HEK293 (cell line): ENCODE results near the gene ZKSCAN4.

ENCODE experiments used
- CTCF ChIA-PET: fragments of 350-600 bp; formaldehyde crosslinking; extraction: SDS; loops from one replicate; lab custom pipeline; 2021; ENCODE audit warnings: antibody characterized with exemption; lab: Yijun Ruan, JAX
- POLR2A ChIA-PET: fragments of 300-600 bp; formaldehyde crosslinking; extraction: SDS; loops from one replicate; lab custom pipeline; 2020; ENCODE audit warnings: antibody characterized with exemption, inconsistent platforms; lab: Yijun Ruan, JAX
- H3K27ac ChIP-seq: fragments of 200-500 bp; sonication (Bioruptor generic); 2 replicates; pipeline ENCODE4 v1.5.1; 2014; ENCODE audit warnings: low read depth, low read length, control low read depth, inconsistent platforms; ENCODE audit errors: extremely low read depth
- H3K36me3 ChIP-seq, 2 experiments: fragments of 200-500 bp in 1 of 2; sonication (Bioruptor generic) in 1 of 2; 1 replicate in 1 of 2; 2 replicates in 1 of 2; pipeline ENCODE4 v1.5.1; 2014 to 2017; ENCODE audit warnings: inconsistent platforms in 2 of 2, low read length in 2 of 2; ENCODE audit not compliant: control insufficient read depth in 2 of 2, insufficient read depth in 1 of 2
- H3K4me1 ChIP-seq: fragments of 200-500 bp; sonication (Bioruptor generic); 2 replicates; pipeline ENCODE4 v1.5.1; 2014; ENCODE audit warnings: mild to moderate bottlenecking, low read length, inconsistent platforms; ENCODE audit not compliant: control insufficient read depth, insufficient read depth
- H3K4me3 ChIP-seq: 2 replicates; pipeline ENCODE4 v1.5.1; 2011; ENCODE audit warnings: low read depth, mild to moderate bottlenecking, control low read depth, low read length, moderate library complexity
- H3K9me3 ChIP-seq: fragments of 200-500 bp; sonication (Bioruptor generic); 2 replicates; pipeline ENCODE4 v1.5.1; 2014; ENCODE audit warnings: low read depth, low read length, inconsistent platforms; ENCODE audit not compliant: control insufficient read depth, insufficient read depth
- BCL11B ChIP-seq: fragments of 450-650 bp; formaldehyde crosslinking; IDR thresholded peaks from 2 replicates; pipeline ENCODE4 v1.5.1; 2016; ENCODE audit warnings: low read depth, missing biosample characterization, missing genetic modification characterization
- CTCF ChIP-seq: fragments of 450-650 bp; formaldehyde crosslinking; IDR thresholded peaks from 2 replicates; pipeline ENCODE4 v1.5.1; 2016; ENCODE audit warnings: missing biosample characterization, missing genetic modification characterization
- KLF9 ChIP-seq: fragments of 450-650 bp; formaldehyde crosslinking; IDR thresholded peaks from 2 replicates; pipeline ENCODE4 v1.5.1; 2016; ENCODE audit warnings: missing biosample characterization, missing genetic modification characterization, low read depth
- MEIS1 ChIP-seq: sonication (generic); formaldehyde crosslinking; IDR thresholded peaks from 2 replicates; pipeline ENCODE4 v1.8.1; 2022; ENCODE audit warnings: missing genetic modification reagents, mild to moderate bottlenecking, borderline replicate concordance
- YY1 ChIP-seq: fragments of 450-650 bp; formaldehyde crosslinking; IDR thresholded peaks from 2 replicates; pipeline ENCODE4 v1.5.1; 2018; ENCODE audit warnings: missing biosample characterization, missing genetic modification characterization
- ZBTB17 ChIP-seq: fragments of 450-650 bp; formaldehyde crosslinking; IDR thresholded peaks from 2 replicates; pipeline ENCODE4 v1.5.1; 2016; ENCODE audit warnings: missing biosample characterization, missing genetic modification characterization
- ZBTB48 ChIP-seq: fragments of 450-650 bp; formaldehyde crosslinking; IDR thresholded peaks from 2 replicates; pipeline ENCODE4 v1.5.1; 2016; ENCODE audit warnings: missing biosample characterization, missing genetic modification characterization
- ZBTB6 ChIP-seq: fragments of 450-650 bp; formaldehyde crosslinking; IDR thresholded peaks from 2 replicates; pipeline ENCODE4 v1.5.1; 2017; ENCODE audit warnings: missing biosample characterization, missing genetic modification characterization
- ZNF112 ChIP-seq: fragments of 450-650 bp; formaldehyde crosslinking; IDR thresholded peaks from 2 replicates; pipeline ENCODE4 v1.5.0; 2017; ENCODE audit warnings: missing biosample characterization, missing genetic modification characterization
- ZNF114 ChIP-seq: fragments of 450-650 bp; formaldehyde crosslinking; IDR thresholded peaks from 2 replicates; pipeline ENCODE4 v1.5.0; 2017; ENCODE audit warnings: missing biosample characterization, missing genetic modification characterization
- ZNF132 ChIP-seq: fragments of 450-650 bp; formaldehyde crosslinking; IDR thresholded peaks from 2 replicates; pipeline ENCODE4 v1.5.1; 2017; ENCODE audit warnings: missing biosample characterization, missing genetic modification characterization, borderline replicate concordance
- ZNF133 ChIP-seq: fragments of 450-650 bp; formaldehyde crosslinking; IDR thresholded peaks from 2 replicates; pipeline ENCODE4 v1.5.1; 2016; ENCODE audit warnings: missing biosample characterization, missing genetic modification characterization
- ZNF146 ChIP-seq: fragments of 450-650 bp; formaldehyde crosslinking; IDR thresholded peaks from 2 replicates; pipeline ENCODE4 v1.5.1; 2016; ENCODE audit warnings: missing biosample characterization, missing genetic modification characterization
- ZNF184 ChIP-seq: fragments of 450-650 bp; IDR thresholded peaks from 2 replicates; pipeline ENCODE4 v1.5.1; 2018; ENCODE audit warnings: missing biosample characterization, mild to moderate bottlenecking, missing genetic modification characterization
- ZNF211 ChIP-seq: fragments of 450-650 bp; formaldehyde crosslinking; IDR thresholded peaks from 2 replicates; pipeline ENCODE4 v1.5.1; 2016; ENCODE audit warnings: low read depth, missing biosample characterization, missing genetic modification characterization
- ZNF248 ChIP-seq: fragments of 450-650 bp; formaldehyde crosslinking; IDR thresholded peaks from 2 replicates; pipeline ENCODE4 v1.5.1; 2017; ENCODE audit warnings: missing biosample characterization, missing genetic modification characterization
- ZNF302 ChIP-seq: fragments of 450-650 bp; formaldehyde crosslinking; IDR thresholded peaks from 2 replicates; pipeline ENCODE4 v1.5.1; 2016; ENCODE audit warnings: missing biosample characterization, missing genetic modification characterization, low read depth
- ZNF324 ChIP-seq: fragments of 450-650 bp; formaldehyde crosslinking; IDR thresholded peaks from 2 replicates; pipeline ENCODE4 v1.5.1; 2016; ENCODE audit warnings: missing biosample characterization, missing genetic modification characterization
- ZNF354C ChIP-seq: fragments of 450-650 bp; formaldehyde crosslinking; IDR thresholded peaks from 2 replicates; pipeline ENCODE4 v1.5.1; 2016; ENCODE audit warnings: missing biosample characterization, missing genetic modification characterization, low read depth, borderline replicate concordance
- ZNF416 ChIP-seq: fragments of 450-650 bp; formaldehyde crosslinking; IDR thresholded peaks from 2 replicates; pipeline ENCODE4 v1.5.1; 2016; ENCODE audit warnings: missing biosample characterization, missing genetic modification characterization
- ZNF501 ChIP-seq: fragments of 450-650 bp; formaldehyde crosslinking; IDR thresholded peaks from 2 replicates; pipeline ENCODE4 v1.5.1; 2016; ENCODE audit warnings: missing biosample characterization, missing genetic modification characterization
- ZNF513 ChIP-seq: fragments of 450-650 bp; IDR thresholded peaks from 2 replicates; pipeline ENCODE4 v1.5.1; 2018; ENCODE audit warnings: missing biosample characterization, missing genetic modification characterization
- ZNF529 ChIP-seq: fragments of 450-650 bp; formaldehyde crosslinking; IDR thresholded peaks from 2 replicates; pipeline ENCODE4 v1.5.1; 2017; ENCODE audit warnings: missing genetic modification characterization, missing biosample characterization; ENCODE audit not compliant: insufficient replicate concordance
- ZNF530 ChIP-seq: fragments of 450-650 bp; formaldehyde crosslinking; IDR thresholded peaks from 2 replicates; pipeline ENCODE4 v1.5.1; 2016; ENCODE audit warnings: low read depth, missing biosample characterization, missing genetic modification characterization
- ZNF555 ChIP-seq: fragments of 450-650 bp; formaldehyde crosslinking; conservative IDR thresholded peaks from 2 replicates; pipeline ENCODE4 v1.5.1; 2017; ENCODE audit warnings: missing biosample characterization, mild to moderate bottlenecking, missing genetic modification characterization, inconsistent platforms
- ZNF571 ChIP-seq: fragments of 450-650 bp; formaldehyde crosslinking; IDR thresholded peaks from 2 replicates; pipeline ENCODE4 v1.5.0; 2017; ENCODE audit warnings: missing biosample characterization, missing genetic modification characterization
- ZNF610 ChIP-seq: fragments of 450-650 bp; formaldehyde crosslinking; IDR thresholded peaks from 2 replicates; pipeline ENCODE4 v1.5.1; 2016; ENCODE audit warnings: missing biosample characterization, missing genetic modification characterization, borderline replicate concordance
- ZNF670 ChIP-seq: fragments of 450-650 bp; formaldehyde crosslinking; IDR thresholded peaks from 2 replicates; pipeline ENCODE4 v1.5.1; 2016; ENCODE audit warnings: missing biosample characterization, missing genetic modification characterization, low read depth
- ZNF692 ChIP-seq: fragments of 450-650 bp; formaldehyde crosslinking; IDR thresholded peaks from 2 replicates; pipeline ENCODE4 v1.5.1; 2016; ENCODE audit warnings: missing biosample characterization, missing genetic modification characterization
- ZNF785 ChIP-seq: fragments of 450-650 bp; formaldehyde crosslinking; IDR thresholded peaks from 2 replicates; pipeline ENCODE4 v1.5.1; 2016; ENCODE audit warnings: missing biosample characterization, missing genetic modification characterization
- ZSCAN16 ChIP-seq: fragments of 450-650 bp; formaldehyde crosslinking; IDR thresholded peaks from 2 replicates; pipeline ENCODE4 v1.5.1; 2016; ENCODE audit warnings: missing biosample characterization, missing genetic modification characterization
- ZSCAN30 ChIP-seq: fragments of 450-650 bp; IDR thresholded peaks from 2 replicates; pipeline ENCODE4 v1.5.1; 2018; ENCODE audit warnings: missing biosample characterization, mild to moderate bottlenecking, missing genetic modification characterization, moderate library complexity
- TF ChIP-seq, protein P1 (sequence below): fragments of 450-650 bp; formaldehyde crosslinking; IDR thresholded peaks from 2 replicates; pipeline ENCODE4 v1.5.1; 2016; ENCODE audit warnings: missing biosample characterization, missing genetic modification characterization

Gene ZKSCAN4

GRCh38 chr6:28215425-28215824 is 36.6 kb downstream of the ZKSCAN4 start (continued):
- TF ChIP-seq ZNF555 (tag by site-specific recombination) = no peak
- 0 out of 2 replicates have a peak, but pooled peaks have one; percentile 18 for TF ChIP-seq KLF9 (tag by site-specific recombination)
- TF ChIP-seq ZNF112 (tag by site-specific recombination) = no peak

- Histone ChIP-seq H3K27ac (no peak overlapping the region), H3K9me3 (no peaks in the 10 kb centered on the region), H3K36me3 (no peaks in the 10 kb centered on the region), H3K4me1 (no peaks in the 10 kb centered on the region; the same call in 1 of the 2 replicates), H3K4me3 (peak overlapping the region; percentile 54)
- POLR2A ChIA-PET = no interaction called here
- CTCF ChIA-PET = no interaction called here
- TF ChIP-seq ZNF610 (tag by site-specific recombination) (no peak), ZNF501 (tag by site-specific recombination) (0 out of 2 replicates have a peak, but pooled peaks have one; percentile 22), ZNF302 (no peak), MEIS1 (CRISPR knock-in tag) (no peak), ZNF354C (no peak), ZNF184 (tag by site-specific recombination) (no peak), CTCF (tag by site-specific recombination) (no peak), ZNF416 (no peak), ZNF211 (tag by site-specific recombination) (no peak), ZNF670 (tag by site-specific recombination) (no peak), ZNF571 (tag by site-specific recombination) (no peak), ZNF785 (no peak), ZNF692 (tag by site-specific recombination) (0 out of 2 replicates have a peak, but pooled peaks have one; percentile 2), ZBTB48 (no peak), ZSCAN16 (tag by site-specific recombination) (no peak), ZNF114 (tag by site-specific recombination) (no peak), ZNF133 (tag by site-specific recombination) (no peak), ZBTB17 (tag by site-specific recombination) (peak; percentile 66; the same call in 1 of the 2 replicates), ZNF513 (no peak), YY1 (tag by site-specific recombination) (no peak), ZNF529 (no peak), ZNF132 (tag by site-specific recombination) (no peak), ZSCAN30 (tag by site-specific recombination) (no peak), ZNF146 (tag by site-specific recombination) (no peak), ZBTB6 (tag by site-specific recombination) (no peak), ZNF248 (tag by site-specific recombination) (no peak), ZNF530 (tag by site-specific recombination) (no peak), BCL11B (tag by site-specific recombination) (no peak), ZNF324 (tag by site-specific recombination) (no peak), KLF9 (tag by site-specific recombination) (no peak)
- TF ChIP-seq, protein P1, sequence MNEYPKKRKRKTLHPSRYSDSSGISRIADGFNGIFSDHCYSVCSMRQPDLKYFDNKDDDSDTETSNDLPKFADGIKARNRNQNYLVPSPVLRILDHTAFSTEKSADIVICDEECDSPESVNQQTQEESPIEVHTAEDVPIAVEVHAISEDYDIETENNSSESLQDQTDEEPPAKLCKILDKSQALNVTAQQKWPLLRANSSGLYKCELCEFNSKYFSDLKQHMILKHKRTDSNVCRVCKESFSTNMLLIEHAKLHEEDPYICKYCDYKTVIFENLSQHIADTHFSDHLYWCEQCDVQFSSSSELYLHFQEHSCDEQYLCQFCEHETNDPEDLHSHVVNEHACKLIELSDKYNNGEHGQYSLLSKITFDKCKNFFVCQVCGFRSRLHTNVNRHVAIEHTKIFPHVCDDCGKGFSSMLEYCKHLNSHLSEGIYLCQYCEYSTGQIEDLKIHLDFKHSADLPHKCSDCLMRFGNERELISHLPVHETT = no peak
Observed at GRCh38 chr6:28213213-28213523, 38.9 kb downstream of the ZKSCAN4 start.
